WTC11 (cell line): ENCODE data around the gene GGACT. TPM values are rescaled to one million over a fixed set of nuclear protein-coding genes. Genes with fewer than 3 reads are reported as not detected.

Experiments used
- ATAC-seq: fragments of 200-7000 bp; cut with Tn5 transposase; 2 replicates; pipeline ENCODE4 v1.10.0; 2021; ENCODE audit warnings: mild to moderate bottlenecking, moderate library complexity
- CTCF ChIA-PET: fragments of 300-600 bp; sonication (Branson Sonifier 250); formaldehyde crosslinking; loops from one replicate; lab custom pipeline; 2021; ENCODE audit warnings: antibody characterized with exemption; lab: Charles Lee
- POLR2A ChIA-PET: fragments of 350-600 bp; sonication (Branson Sonifier 250); formaldehyde crosslinking; loops from one replicate; lab custom pipeline; 2021; ENCODE audit warnings: antibody characterized with exemption; lab: Charles Lee
- DNase-seq: peaks from one replicate; pipeline ENCODE4 v3.0.0; 2021; ENCODE audit warnings: low spot score
- H3K27ac Mint-ChIP-seq: 2 replicates; pipeline ENCODE4 v1.8.0; 2021; ENCODE audit warnings: mixed read lengths
- H3K27me3 Mint-ChIP-seq: 2 replicates; pipeline ENCODE4 v1.8.0; 2021; ENCODE audit warnings: low read depth, mild to moderate bottlenecking, moderate library complexity, mixed read lengths
- H3K36me3 Mint-ChIP-seq: 2 replicates; pipeline ENCODE4 v1.8.0; 2021; ENCODE audit warnings: mixed read lengths
- H3K4me1 Mint-ChIP-seq: 2 replicates; pipeline ENCODE4 v1.8.0; 2022; ENCODE audit warnings: mixed read lengths
- H3K4me3 Mint-ChIP-seq: 2 replicates; pipeline ENCODE4 v1.8.0; 2021; ENCODE audit warnings: mild to moderate bottlenecking, moderate library complexity, mixed read lengths
- H3K9me3 Mint-ChIP-seq: 2 replicates; pipeline ENCODE4 v1.8.0; 2021; ENCODE audit warnings: mixed read lengths
- CBFB ChIP-seq: sonication (generic); formaldehyde crosslinking; IDR thresholded peaks from 2 replicates; pipeline ENCODE4 v1.8.1; 2022; ENCODE audit warnings: mild to moderate bottlenecking, low read depth, missing genetic modification reagents
- CREM ChIP-seq: sonication (generic); formaldehyde crosslinking; IDR thresholded peaks from 2 replicates; pipeline ENCODE4 v1.8.1; 2022; ENCODE audit warnings: mild to moderate bottlenecking, missing genetic modification reagents, moderate library complexity
- GABPB1 ChIP-seq: sonication (generic); formaldehyde crosslinking; IDR thresholded peaks from 2 replicates; pipeline ENCODE4 v1.8.1; 2023; ENCODE audit warnings: mild to moderate bottlenecking, missing genetic modification reagents
- IRF2 ChIP-seq: sonication (generic); formaldehyde crosslinking; IDR thresholded peaks from 2 replicates; pipeline ENCODE4 v1.8.0; 2022; ENCODE audit warnings: low read depth, missing genetic modification reagents, borderline replicate concordance
- KAT7 ChIP-seq: sonication (generic); formaldehyde crosslinking; IDR thresholded peaks from 2 replicates; pipeline ENCODE4 v1.8.1; 2023; ENCODE audit warnings: missing genetic modification reagents, mild to moderate bottlenecking, borderline replicate concordance
- NFE2L1 ChIP-seq: sonication (generic); formaldehyde crosslinking; IDR thresholded peaks from 2 replicates; pipeline ENCODE4 v1.8.1; 2023; ENCODE audit warnings: missing genetic modification reagents
- PRRX2 ChIP-seq: fragments of 250-450 bp; sonication (Bioruptor Pico); IDR thresholded peaks from 2 replicates; pipeline ENCODE4 v1.8.0; 2021; ENCODE audit warnings: mild to moderate bottlenecking
- RELA ChIP-seq: sonication (generic); formaldehyde crosslinking; IDR thresholded peaks from 2 replicates; pipeline ENCODE4 v1.8.1; 2022; ENCODE audit warnings: missing genetic modification reagents, mild to moderate bottlenecking, borderline replicate concordance
- SMAD4 ChIP-seq: sonication (generic); formaldehyde crosslinking; IDR thresholded peaks from 2 replicates; pipeline ENCODE4 v1.8.0; 2022; ENCODE audit warnings: mild to moderate bottlenecking, missing genetic modification reagents
- SOX15 ChIP-seq: fragments of 250-450 bp; sonication (Bioruptor Pico); IDR thresholded peaks from 2 replicates; pipeline ENCODE4 v1.9.0; 2021; ENCODE audit warnings: mild to moderate bottlenecking
- TCF7 ChIP-seq: sonication (generic); formaldehyde crosslinking; IDR thresholded peaks from 2 replicates; pipeline ENCODE4 v1.8.0; 2022; ENCODE audit warnings: mild to moderate bottlenecking, low read depth, missing genetic modification reagents, moderate library complexity
- TEAD1 ChIP-seq: sonication (generic); formaldehyde crosslinking; IDR thresholded peaks from 2 replicates; pipeline ENCODE4 v1.8.0; 2022; ENCODE audit warnings: mild to moderate bottlenecking, missing genetic modification reagents
- TEAD4 ChIP-seq: sonication (generic); formaldehyde crosslinking; IDR thresholded peaks from 2 replicates; pipeline ENCODE4 v1.8.0; 2022; ENCODE audit warnings: mild to moderate bottlenecking, missing genetic modification reagents
- ZBTB21 ChIP-seq: sonication (generic); formaldehyde crosslinking; IDR thresholded peaks from 2 replicates; pipeline ENCODE4 v1.8.1; 2023; ENCODE audit warnings: mild to moderate bottlenecking, missing genetic modification reagents, borderline replicate concordance
- ZMAT4 ChIP-seq: fragments of 250-450 bp; sonication (Bioruptor Pico); IDR thresholded peaks from 2 replicates; pipeline ENCODE4 v1.9.0; 2021; ENCODE audit warnings: mild to moderate bottlenecking
- ZNF121 ChIP-seq: sonication (generic); formaldehyde crosslinking; IDR thresholded peaks from 2 replicates; pipeline ENCODE4 v1.8.0; 2023; ENCODE audit warnings: missing genetic modification reagents
- ZNF232 ChIP-seq: sonication (generic); formaldehyde crosslinking; IDR thresholded peaks from 2 replicates; pipeline ENCODE4 v1.8.0; 2022; ENCODE audit warnings: mild to moderate bottlenecking, missing genetic modification reagents
- ZNF263 ChIP-seq: sonication (generic); formaldehyde crosslinking; IDR thresholded peaks from 2 replicates; pipeline ENCODE4 v1.8.1; 2022; ENCODE audit warnings: low read depth, mild to moderate bottlenecking, moderate library complexity, missing genetic modification reagents
- ZNF396 ChIP-seq: fragments of 250-450 bp; sonication (Bioruptor Pico); IDR thresholded peaks from 2 replicates; pipeline ENCODE4 v1.8.0; 2021; ENCODE audit warnings: mild to moderate bottlenecking, moderate library complexity, borderline replicate concordance
- ZNF416 ChIP-seq: fragments of 250-450 bp; sonication (Bioruptor Pico); IDR thresholded peaks from 2 replicates; pipeline ENCODE4 v1.9.0; 2021; ENCODE audit warnings: mild to moderate bottlenecking, inconsistent platforms
- ZNF423 ChIP-seq: fragments of 250-450 bp; sonication (Bioruptor Pico); IDR thresholded peaks from 2 replicates; pipeline ENCODE4 v2.1.2; 2022; ENCODE audit warnings: mild to moderate bottlenecking, moderate library complexity
- total RNA-seq: library from RNA; stranded (reverse); gene quantifications from 3 replicates; pipeline ENCODE4 v1.2.3, GENCODE V29; 2021
- TF ChIP-seq, protein P1 (sequence below): sonication (generic); formaldehyde crosslinking; IDR thresholded peaks from 2 replicates; pipeline ENCODE4 v1.8.1; 2022; ENCODE audit warnings: mild to moderate bottlenecking, moderate library complexity, missing genetic modification reagents
- TF ChIP-seq, protein P2 (sequence below): sonication (generic); formaldehyde crosslinking; IDR thresholded peaks from 2 replicates; pipeline ENCODE4 v1.8.1; 2023; ENCODE audit warnings: mild to moderate bottlenecking, missing genetic modification reagents, moderate library complexity

The GGACT gene
- total RNA-seq, 1 experiment from 2014 or later = 2.4 TPM

DNA sequence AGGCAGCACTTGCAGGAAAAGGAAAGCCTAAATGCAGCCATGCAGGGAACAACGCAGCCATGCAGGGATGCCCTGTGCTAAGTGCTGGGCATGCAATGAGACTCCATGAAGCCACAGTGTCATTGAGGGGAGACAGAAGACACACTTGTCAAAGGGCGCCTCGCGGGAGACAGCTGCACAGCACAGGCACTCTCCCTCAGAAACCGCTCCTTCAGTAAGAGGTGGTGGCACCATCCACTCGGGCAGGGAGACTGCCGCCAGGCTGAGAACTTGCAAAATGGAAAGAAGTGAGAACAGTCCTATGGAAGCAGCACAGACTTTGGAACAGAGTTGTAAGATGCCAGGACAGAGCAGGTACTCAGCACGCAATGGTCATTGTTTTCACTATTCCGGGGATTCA is 51.1 kb downstream of the GGACT start:
- no peak for DNase-seq
- no peak for TF ChIP-seq RELA (CRISPR knock-in tag)
- no peak for TF ChIP-seq IRF2 (CRISPR knock-in tag)
- no peak for TF ChIP-seq ZNF396 (CRISPR knock-in tag)
- TF ChIP-seq SOX15 (CRISPR knock-in tag) = no peak
- no peak for TF ChIP-seq ZNF263 (CRISPR knock-in tag)
- TF ChIP-seq ZBTB21 (CRISPR knock-in tag) = no peak
- Mint-ChIP-seq H3K36me3 (no peaks in the 10 kb centered on the region), H3K9me3 (no peaks in the 10 kb centered on the region), H3K27ac (peak overlapping the region; percentile 67), H3K4me1 (peaks cover 15% of the 10 kb centered on the region), H3K27me3 (no peaks in the 10 kb centered on the region), H3K4me3 (no peak overlapping the region)
- ChIA-PET POLR2A (no interaction called here), CTCF (no interaction called here)
- ATAC-seq = no peak

- H3K4me3 Mint-ChIP-seq = no peak overlapping the region
- ATAC-seq (no peak), DNase-seq (no peak)
- no peaks in the 10 kb centered on the region for H3K27me3 Mint-ChIP-seq
- TF ChIP-seq CBFB (CRISPR knock-in tag) (no peak), ZMAT4 (CRISPR knock-in tag) (no peak), CREM (CRISPR knock-in tag) (no peak), NFE2L1 (no peak), TEAD1 (CRISPR knock-in tag) (no peak), ZNF232 (CRISPR knock-in tag) (no peak), KAT7 (no peak), GABPB1 (no peak), TCF7 (CRISPR knock-in tag) (no peak), ZNF423 (CRISPR knock-in tag) (no peak), TEAD4 (CRISPR knock-in tag) (no peak)
- TF ChIP-seq, protein P1, sequence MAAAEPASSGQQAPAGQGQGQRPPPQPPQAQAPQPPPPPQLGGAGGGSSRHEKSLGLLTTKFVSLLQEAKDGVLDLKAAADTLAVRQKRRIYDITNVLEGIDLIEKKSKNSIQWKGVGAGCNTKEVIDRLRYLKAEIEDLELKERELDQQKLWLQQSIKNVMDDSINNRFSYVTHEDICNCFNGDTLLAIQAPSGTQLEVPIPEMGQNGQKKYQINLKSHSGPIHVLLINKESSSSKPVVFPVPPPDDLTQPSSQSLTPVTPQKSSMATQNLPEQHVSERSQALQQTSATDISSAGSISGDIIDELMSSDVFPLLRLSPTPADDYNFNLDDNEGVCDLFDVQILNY (CRISPR knock-in tag) = no peak
- CTCF ChIA-PET = no interaction called here
- H3K36me3 Mint-ChIP-seq = no peaks in the 10 kb centered on the region
- peak overlapping the region; percentile 67; the same call in 1 of the 2 replicates for H3K27ac Mint-ChIP-seq
- no peaks in the 10 kb centered on the region for H3K9me3 Mint-ChIP-seq
- peaks cover 12% of the 10 kb centered on the region for H3K4me1 Mint-ChIP-seq
- POLR2A ChIA-PET = no interaction called here
Measured at GRCh38 chr13:100536643-100537180, 51.9 kb downstream of the GGACT start.

DNA sequence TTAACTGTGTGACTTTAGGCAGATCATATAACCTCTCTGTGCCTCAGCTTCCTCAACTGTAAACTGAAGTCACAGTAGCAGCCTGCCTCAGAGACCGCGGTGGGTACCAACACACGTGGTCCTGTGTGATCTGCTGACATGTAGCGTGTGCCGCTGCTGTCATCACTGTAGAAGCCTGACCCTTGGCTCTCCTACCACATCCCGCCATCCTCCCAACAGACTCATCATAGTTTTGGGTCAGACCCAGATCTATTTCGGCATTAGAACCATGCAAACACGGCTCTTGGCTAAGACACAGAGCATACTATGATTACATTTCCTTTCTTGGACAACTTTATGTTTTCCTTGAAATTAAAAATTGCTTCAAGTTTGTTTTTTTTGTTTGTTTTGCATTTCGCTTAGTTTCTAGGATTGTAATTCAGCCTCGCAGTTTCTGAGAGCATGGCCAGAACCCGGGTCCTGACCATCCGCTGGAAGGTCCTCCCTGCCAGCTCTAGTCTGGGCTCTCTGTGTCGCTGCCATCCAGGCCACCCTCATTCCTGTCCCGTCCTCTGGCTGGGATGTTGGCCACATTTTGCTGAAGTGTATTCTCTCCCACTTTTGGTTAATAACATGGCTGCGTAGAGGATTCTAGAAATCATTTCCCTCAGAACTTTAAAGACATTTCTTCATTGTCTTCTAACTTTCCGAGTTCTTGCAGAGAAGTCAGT is 53.0 kb downstream of the GGACT start:
- Mint-ChIP-seq H3K4me3 (no peak overlapping the region), H3K36me3 (no peaks in the 10 kb centered on the region), H3K27me3 (no peaks in the 10 kb centered on the region), H3K27ac (peak overlapping the region; percentile 23; the same call in 1 of the 2 replicates), H3K9me3 (no peaks in the 10 kb centered on the region), H3K4me1 (peaks cover 11% of the 10 kb centered on the region)
- no peak for DNase-seq
- ChIA-PET CTCF (no interaction called here), POLR2A (no interaction called here)
- ATAC-seq = no peak
- TF ChIP-seq ZNF121 (CRISPR knock-in tag) (no peak), PRRX2 (CRISPR knock-in tag) (no peak), SMAD4 (no peak), ZNF396 (CRISPR knock-in tag) (no peak), ZNF416 (CRISPR knock-in tag) (no peak), RELA (CRISPR knock-in tag) (no peak)
- TF ChIP-seq, protein P2, sequence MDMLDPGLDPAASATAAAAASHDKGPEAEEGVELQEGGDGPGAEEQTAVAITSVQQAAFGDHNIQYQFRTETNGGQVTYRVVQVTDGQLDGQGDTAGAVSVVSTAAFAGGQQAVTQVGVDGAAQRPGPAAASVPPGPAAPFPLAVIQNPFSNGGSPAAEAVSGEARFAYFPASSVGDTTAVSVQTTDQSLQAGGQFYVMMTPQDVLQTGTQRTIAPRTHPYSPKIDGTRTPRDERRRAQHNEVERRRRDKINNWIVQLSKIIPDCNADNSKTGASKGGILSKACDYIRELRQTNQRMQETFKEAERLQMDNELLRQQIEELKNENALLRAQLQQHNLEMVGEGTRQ = no peak
